HG02938 (cell line): ENCODE data around the gene JMJD6.

ENCODE experiments used
- ATAC-seq: cut with Tn5 transposase; IDR thresholded peaks from one replicate; pipeline ENCODE4 v1.9.1; 2021; ENCODE audit warnings: mild to moderate bottlenecking, moderate library complexity; ENCODE audit not compliant: unreplicated experiment

JMJD6 gene

GRCh38 chr17:76683011-76683755, 43.2 kb downstream of the JMJD6 start:
- no peak for ATAC-seq

GRCh38 chr17:76682296-76682695, 44.1 kb downstream of the JMJD6 start:
- no peak for ATAC-seq

- no peak for ATAC-seq
Observed at GRCh38 chr17:76681222-76682137, 44.9 kb downstream of the JMJD6 start.

GRCh38 chr17:76679239-76679638, 47.2 kb downstream of the JMJD6 start:
- ATAC-seq = no peak

DNA sequence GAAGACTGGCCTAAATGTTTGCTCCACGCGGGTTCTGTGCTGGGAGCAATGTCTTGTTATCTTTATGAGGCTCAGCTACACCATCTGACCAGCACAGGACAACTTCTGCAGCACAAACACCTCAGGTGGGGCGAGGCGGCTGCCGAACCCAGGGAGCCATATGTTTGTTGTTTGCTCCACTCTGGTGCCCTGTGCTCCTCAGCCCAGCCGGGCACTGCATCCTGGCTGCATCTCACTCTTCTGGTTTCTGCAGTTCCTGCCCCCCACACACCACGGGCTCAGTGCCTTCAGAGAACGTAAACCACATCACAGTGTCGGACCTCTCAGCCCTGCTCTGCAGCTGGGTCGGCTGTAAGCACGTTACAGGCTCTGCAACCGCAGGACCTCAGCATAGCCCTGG, 48.1 kb downstream of the JMJD6 start:
- no peak for ATAC-seq

- no peak for ATAC-seq
Observed at GRCh38 chr17:76677406-76677805, 49.0 kb downstream of the JMJD6 start.

DNA sequence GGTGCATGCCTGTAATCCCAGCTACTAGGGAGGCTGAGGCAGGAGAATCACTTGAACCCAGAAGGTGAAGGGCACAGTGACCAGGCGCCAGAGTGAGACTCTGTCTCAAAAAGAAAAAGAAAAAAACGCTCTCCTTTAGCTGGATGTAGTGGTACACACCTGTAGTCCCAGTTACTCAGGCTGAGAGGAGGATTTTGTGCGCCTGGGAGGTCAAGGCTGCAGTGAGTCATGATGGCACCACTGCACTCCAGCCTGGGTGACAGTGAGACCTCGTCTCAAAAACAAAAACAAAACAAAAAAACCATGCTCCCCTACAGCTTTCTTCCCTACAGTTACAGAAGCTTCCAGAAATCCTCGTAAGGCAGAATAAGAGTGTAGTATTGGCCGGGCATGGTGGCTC, 49.8 kb downstream of the JMJD6 start:
- no peak for ATAC-seq

- ATAC-seq = no peak
Observed at GRCh38 chr17:76675648-76676047, 50.8 kb downstream of the JMJD6 start.

DNA sequence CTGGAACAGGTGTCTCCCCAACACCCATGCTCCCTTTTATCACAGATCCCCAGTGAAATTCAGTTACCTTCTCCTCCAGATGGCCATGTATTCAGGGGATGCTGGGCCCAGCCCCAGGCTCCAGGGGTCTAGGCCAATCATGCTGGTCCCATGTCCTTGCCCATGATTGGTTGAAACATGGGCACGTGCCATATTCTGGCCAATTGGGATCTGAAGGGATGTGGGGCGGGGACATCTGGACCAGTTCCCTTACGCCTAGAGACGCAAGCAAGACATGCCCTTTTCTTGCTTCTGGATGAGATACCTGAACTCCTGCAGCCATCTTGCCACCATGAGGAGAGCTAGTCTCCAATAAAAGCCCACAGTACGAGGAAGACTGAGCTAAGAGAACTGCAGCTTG, 51.8 kb downstream of the JMJD6 start:
- no peak for ATAC-seq

GRCh38 chr17:76673729-76674128, 52.7 kb downstream of the JMJD6 start:
- ATAC-seq = no peak

- no peak for ATAC-seq
Observed at GRCh38 chr17:76672892-76673291, 53.5 kb downstream of the JMJD6 start.

DNA sequence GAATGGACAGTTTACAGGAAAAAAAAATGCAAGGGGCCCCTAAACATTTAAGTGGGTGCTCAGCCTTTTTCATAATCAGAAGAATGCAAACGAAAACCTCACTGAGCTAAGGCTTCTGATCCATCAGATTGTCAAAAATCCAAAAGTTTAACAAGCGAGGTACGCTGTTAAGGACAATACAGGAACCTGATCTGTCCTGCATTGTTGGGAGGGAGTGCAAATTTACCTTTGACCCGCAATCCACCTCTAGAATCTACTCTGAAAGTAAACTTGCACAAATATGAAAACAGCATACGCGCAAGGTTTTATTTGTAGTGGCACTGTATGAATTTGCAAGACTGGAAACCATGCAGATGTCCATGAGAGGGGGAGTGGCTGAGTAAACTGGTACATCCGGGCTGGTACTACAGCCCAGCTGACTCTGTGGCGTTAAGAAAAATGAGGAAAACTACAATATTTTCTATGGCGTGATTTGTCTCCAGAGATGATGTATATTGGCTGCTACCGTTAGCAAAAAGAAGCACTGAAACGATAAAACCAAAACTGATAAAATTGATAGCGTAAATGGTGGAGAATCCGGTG, 54.0 kb downstream of the JMJD6 start:
- no peak for ATAC-seq

DNA sequence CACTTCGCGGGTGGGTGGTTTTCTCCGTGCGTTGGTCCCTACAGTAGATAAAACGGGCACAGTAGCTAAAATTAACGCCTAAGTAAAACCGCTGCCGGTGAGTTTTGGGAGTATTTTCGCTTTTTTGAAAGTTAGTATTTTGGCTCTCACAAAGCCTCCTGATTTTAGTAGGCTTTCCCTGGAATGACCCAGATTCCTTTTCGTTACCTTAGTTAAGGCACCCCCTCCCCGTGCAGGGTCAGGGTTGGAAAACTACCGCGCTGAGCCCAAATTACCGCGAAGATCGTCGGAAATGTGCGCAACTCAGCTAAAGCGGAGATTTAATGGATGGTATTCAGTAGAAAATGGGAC, 54.5 kb downstream of the JMJD6 start:
- peak; percentile 3 for ATAC-seq

DNA sequence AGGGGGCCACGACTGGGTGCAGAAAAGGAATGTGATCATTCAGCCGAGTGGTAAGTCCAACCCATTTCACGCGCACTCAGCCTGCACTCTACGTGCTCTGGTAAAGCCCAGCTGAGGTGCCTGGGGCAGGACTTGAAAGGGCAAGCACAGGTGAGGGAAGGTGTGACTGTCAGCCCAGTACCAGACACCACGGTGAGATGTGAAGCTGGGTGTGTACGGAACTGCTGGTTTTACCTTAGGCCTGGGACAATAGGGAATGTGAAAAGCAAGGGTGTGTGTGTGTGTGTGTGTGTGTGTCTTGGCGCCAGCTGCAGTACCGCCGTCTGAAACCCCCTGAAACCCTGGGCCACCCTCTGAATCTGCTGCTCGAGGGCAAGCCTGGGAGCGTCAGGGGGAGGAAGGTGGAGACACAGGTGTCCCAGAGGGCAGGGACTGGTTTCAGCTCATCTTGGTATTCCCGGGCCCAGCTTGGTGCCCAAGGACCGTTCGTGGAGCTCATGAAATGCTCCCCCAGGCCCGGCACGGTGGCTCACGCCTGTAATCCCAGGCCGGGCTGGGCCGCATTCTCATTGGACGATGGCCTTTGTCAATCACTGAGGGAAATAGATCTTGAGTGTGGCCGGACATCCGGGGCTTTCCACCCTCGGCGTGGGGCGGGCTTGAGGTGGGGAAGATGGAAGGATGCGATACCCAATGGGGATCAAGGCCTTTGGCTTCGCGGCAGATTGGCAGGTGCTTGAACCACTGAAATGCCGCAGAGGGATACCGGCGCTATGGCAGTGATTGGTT, 55.1 kb downstream of the JMJD6 start:
- peak; percentile 99 for ATAC-seq

DNA sequence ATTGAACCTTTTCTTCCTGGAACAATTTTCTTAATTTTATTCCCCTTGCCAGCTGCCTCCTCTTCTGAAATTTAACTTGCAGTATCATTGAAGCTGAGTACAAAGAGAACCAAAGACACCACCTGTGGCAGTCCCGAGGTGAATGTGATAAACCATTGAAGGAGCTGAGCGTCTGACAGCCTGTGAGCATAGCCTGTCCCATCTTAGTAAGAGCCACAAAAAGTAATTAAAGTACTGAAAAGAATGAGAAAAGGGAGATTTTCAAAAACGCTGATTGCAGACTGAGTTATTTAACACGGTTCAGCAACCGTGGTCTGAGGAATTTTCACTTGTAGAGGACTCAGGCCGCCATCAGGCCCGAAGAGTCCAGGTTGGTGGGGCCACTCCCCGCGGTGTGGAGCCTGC, 55.7 kb downstream of the JMJD6 start:
- no peak for ATAC-seq

DNA sequence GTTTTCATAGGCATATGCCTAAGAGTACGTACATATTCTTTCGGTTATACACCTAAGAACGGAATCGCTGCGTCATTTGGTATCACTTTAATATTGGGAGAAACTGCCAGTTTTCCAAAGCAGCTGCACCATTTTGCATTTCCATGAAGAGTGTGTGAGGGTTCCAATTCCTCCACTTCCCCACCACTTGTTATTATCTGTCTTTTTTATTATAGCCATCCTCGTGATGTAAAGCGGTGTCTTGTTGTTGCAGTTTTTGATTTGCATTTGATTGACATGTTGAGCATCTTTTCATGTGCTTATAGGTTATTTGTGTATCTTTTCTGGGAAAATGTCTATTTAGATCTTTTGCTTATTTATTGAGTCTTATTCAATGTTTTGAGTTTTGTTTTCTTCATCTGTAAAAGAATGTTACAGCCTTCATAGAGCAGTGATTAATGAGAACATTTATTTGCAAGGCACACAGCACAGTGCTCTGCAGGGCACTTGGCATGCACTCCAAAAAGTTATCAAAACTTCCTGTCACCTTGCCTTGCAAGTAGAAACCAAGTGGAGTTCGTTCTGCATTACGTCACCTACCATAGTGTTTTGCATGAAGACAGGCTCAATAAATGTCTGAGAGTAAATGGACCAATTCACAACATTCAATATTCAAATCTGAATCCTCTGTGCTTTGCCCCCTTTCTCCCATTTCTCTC, 56.2 kb downstream of the JMJD6 start:
- ATAC-seq = no peak
